Medulla oblongata (tissue), 1 donor: Measurements from ENCODE around the gene CABYR.

ENCODE experiments used
- DNase-seq: peaks from one replicate; pipeline ENCODE4 v3.0.0-alpha.2; 2015; ENCODE audit errors: extremely low spot score

CABYR gene, protein sequence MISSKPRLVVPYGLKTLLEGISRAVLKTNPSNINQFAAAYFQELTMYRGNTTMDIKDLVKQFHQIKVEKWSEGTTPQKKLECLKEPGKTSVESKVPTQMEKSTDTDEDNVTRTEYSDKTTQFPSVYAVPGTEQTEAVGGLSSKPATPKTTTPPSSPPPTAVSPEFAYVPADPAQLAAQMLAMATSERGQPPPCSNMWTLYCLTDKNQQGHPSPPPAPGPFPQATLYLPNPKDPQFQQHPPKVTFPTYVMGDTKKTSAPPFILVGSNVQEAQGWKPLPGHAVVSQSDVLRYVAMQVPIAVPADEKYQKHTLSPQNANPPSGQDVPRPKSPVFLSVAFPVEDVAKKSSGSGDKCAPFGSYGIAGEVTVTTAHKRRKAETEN

DNA sequence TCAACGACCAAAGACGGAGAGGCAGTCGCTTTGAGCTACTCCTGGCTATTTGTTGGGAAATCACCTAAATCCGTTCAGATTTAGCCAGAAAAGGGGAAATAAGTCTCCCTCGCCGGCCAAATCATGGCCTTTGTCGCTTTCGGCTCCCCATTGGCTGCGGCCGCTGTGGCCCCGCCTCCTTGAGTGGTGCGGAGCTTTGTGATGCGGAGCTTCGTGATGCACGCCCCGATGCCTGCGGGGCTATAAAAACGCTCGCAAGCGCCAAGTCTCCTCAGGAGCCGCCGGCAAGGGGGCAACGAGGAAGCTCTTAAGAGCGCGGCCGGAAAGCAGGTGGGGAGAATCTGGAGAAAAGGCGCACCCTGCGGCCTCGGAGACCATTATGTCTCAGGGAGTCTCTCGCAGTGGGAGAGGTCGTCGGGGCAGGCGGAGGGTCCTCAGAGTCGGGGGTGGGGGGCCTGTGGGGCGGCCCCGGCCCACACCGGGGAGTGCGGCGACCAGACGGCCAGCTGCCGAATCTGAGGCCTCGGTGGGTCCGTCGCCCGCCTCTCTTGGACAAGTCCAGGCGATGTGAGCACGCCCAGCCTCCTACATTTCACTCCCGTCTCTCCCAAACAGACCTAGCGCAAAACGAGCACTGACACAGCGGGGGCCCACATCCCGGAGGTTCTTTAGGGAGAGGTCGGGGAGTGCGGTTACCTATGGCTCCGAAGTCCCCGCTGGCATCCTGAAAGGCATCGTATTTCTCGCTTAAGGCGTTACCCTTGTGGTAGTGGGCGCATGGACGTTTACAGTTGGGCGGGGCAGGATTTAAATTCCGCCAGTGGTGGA, at the start of gene CABYR:
CABYR (plus strand) TSS at position 274 of the 828 bp plus-strand sequence. CDS start 4,053 bp downstream, outside the sequence.
- DNase-seq: peak; percentile 92

DNA sequence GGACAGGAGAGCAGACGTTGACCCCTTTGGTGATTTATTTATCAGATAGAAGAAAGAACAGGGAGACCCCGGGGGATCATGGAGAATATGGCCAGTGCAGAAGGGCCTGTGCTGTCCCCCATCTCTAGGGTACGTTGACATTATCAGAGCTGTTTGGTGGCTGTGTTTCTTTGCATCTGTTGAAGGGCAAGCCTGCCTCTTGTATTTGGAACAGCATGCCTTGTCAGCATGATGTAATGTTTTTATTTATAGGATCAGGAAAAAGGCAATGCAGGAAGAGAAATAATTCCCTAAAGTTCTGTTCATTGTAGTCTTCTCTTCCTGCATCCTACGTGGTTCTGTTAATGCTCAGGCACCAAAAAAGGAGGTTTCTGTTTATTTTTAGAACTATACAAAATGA, 49.8 kb upstream of the CABYR start:
- DNase-seq: no peak

DNA sequence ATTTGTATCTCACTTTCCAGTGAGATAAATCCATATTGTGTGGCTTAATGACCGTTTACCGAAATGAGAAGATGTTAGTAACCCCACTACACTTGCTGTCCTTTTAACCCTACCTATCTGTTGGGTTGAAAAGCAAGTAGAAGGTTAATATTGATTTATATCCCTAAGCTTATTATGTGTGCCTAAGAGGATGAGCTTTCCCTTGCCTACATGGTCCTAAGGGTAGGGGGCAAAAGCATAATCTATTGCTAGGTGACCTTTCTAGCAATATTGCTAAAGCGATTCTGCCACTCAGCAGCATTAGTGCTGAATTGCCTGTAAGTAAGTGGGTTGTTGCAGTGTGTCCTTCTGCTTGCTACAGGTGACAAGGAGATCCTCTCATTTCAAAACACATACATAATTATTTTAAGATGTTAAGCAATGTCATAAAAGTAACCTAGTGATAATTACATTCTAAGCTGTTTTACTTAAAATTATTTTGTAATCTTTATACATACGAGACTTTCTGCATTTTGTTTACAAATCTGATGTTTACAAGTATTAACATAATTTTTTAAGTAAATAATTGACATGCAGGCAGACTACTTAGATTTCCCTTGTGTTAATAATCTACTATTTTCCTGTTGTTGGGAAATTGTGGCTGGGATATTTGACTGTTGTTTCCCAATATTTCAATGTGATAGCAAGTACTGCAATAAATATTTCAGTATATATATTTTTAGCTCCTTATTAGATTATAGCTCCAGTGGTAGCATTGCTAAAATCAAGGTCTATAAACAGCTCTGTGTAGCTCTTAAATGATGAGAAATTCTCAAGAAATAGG, 49.1 kb upstream of the CABYR start:
- DNase-seq: no peak

DNA sequence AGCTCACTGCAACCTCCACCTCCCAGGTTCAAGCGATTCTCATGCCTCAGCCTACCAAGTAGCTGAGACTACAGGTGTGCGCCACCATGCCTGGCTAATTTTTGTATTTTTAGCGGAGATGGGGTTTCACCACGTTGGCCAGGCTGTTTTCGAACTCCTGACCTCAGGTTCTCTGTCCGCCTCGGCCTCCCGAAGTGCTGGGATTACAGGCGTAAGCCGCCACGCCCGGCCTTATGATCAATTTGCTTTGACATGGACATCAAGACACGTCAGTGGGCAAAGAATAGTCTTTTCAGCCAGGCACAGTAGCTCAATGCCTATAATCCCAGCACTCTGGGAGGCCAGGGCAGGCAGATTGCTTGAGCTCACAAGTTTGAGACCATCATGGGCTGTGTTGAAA, 48.0 kb upstream of the CABYR start:
- DNase-seq: no peak

DNA sequence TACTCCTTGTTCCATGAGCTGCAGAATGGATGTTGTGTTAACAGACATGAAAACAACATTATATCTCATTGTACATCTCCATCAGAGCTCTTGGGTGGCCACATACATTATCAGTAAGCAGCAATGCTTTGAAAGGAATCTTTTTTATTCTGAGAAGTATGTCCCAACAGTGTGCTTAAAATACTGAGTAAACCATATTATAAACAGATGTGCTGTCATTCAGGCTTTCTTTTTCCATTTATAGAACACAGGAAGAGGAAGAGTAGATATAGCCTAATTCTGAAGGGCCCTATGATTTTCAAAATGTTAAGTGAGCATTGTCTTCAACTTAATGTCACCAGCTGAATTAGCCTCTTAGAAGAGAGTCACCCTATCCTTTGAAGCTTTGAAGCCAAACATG, 44.3 kb upstream of the CABYR start:
- DNase-seq: no peak

DNA sequence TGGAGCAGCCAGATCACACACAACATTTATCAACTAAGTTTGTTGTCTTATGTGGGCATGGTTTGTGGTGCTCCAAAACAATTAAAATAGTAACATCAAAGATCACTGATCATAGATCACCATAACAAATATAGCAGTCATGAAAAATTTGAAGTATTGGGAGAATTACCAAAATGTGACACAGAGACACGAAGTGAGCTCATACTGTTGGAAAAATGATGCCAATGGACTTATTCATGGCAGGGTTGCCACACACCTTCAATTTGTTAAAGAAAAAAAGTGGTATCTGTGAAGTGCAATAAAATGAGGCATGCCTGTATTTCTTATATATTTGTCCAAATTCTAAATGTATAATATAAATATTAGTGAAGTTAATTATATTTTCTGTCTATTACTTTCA, 42.9 kb upstream of the CABYR start:
- no peak for DNase-seq

DNA sequence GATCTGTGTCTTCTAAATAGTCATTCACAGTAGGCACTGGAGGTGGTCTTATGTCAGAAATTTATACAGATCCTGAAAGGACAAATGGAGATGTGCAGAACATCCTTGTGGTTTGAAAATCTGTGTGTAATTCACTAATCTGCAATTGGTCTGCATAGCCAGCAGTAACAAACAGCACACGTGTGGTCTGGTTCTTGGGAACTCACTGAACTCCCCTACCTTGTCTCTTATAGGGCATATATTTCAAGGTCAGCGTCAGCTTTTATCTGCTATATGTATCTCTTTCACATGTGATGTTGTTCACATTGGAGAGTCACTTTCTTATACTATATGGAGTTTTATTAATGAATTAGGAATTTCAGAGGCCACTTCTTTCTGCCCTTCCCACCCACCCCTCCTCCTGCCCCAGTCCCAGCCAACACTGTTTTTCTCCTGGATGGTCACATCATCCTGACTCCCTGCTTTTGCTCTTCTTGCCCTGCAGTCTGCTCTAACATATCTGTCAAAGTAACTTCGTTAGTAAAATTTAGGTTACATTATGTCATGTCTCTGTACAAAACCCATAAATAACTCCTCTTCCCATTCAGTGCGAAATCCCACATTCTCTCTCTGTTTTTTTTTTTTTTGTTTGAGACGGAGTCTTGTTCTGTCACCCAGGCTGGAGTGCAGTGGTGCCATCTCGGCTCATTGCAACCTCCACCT, 35.4 kb upstream of the CABYR start:
- no peak for DNase-seq

DNA sequence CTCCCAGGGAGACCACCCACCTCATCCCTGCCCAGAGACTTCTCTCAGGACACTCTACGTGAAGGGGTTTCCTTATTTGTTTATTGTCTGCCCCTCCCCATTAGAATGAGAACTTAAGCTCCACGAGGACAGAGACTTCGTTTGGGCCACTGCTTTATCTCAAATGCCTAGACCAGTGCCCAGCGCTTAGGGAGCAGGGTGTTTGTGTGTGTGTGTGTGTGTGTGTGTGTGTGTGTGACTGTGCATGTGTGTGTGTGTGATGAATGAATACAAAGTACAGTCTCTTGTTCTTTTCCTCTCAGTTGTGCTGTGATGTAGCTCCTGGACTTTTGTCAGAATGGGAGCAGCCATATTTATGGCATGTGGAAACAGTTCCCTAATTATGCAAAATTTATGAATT, 34.4 kb upstream of the CABYR start:
- no peak for DNase-seq

DNA sequence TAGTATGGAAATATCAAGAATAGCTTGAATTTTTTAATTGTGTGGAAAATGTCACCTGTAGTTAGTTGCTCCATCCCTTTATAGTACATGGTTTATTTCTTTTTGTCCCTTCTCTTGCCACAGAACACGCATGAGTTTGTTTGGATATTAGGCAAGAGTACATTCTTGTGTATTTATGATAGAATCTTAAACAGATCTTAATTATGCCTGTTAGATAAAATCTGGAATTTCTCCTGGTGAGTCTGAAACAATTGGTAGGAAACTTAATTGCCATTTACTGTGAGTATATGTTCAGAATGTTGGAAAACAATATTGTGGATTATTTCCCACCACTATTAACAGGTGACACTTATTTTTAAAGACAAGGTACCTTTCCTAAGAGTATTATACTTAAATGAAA, 30.2 kb upstream of the CABYR start:
- DNase-seq: no peak

DNA sequence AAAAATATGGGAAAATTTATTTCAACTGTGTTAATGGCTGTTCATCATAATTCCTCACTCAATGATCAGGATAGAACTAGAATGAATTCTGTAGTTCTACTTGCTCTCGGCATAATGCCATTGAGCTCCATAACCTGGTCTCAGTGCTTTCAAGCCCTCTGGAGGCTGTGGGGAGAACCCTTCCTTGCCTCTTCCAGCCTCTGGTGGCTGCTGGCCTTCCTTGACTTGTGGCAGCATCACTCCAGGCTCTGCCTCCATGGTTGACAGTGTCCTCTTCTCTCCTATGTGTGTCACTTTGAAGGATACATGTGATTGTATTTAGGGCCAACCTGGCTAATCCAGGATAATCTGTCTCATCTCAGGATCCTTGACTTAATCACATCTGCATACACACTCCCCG, 26.9 kb upstream of the CABYR start:
- DNase-seq: no peak

DNA sequence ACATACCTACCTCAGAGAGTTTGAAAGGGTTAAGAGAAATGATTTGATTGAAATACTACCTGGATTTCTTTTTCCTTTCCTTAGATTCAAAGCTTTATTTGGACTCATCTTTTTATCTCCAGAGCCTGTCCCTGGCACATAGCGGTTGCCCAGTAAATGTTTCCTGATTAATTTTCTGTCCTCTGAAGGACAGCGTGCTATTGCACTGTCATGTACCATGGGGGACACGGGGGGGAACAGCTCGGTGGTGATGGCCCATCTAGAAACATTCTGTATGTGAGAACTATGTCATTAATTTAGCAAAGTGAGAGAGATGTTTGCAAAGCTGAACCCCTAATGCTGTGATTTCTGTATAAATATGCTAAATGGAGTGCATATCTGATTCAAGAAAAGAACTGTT, 26.4 kb upstream of the CABYR start:
- no peak for DNase-seq

DNA sequence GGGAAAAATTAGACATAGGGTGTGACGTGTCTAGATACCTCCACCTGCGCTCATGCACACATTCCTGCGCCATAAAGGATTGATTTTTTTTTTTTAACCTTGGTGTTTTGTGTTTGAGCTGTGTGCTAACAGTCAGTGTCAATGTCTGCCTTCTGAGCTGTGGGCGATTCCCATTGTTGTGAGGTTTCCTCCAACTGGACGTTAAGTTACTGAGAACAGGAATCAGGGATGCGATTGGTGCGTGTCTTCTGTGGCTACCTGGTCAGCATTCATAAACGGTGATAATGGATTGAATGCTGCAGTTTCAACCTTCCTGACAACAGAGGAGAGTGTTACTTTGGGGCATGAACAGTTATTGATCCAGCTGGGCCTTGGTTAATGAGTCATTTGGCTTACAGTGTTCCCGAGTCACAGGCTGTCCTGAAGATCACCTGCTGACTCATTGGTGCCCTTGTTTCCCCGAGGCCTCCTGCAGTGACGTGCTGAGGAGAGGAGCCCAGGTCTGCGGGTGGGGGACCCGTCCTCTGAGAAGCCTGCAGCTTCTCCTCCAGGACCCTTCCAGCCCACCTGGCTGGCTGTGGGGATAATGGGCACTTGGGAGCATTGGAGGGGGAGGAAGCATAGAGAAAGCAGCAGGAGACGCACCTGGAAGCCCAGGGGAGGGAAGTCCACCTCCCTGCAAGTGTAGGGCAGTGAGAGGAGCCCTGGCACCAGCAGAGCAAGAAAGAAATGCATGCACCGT, 25.8 kb upstream of the CABYR start:
- no peak for DNase-seq

DNA sequence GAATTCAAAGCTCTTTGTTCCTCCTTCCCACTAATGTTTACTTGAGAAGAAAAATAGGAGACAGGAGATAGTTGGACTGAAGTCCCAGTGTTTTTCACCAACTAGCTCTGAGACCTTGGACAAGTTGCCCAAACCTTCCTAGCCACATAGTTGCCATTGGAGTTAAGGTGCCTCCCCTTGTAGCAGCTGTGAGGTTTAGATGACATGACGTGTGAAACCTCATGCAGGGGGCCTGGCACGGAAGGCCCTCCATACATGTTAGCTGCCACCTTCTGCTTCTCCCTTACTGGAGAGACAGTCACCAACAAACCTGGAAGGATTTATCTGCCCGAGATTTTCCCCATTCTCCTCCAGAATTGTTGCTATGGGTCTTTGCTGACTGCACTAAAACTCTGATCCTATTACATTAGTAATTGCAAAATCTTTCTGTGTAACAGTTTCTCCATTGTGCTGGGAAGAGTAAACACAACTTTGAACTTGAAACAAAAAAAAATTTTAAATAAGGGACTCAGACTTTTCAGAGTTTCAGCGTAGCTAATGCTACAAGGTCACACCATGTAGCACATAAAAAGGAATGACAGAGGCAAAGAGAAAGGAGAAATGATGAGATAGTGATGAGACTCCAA, 23.8 kb upstream of the CABYR start:
- DNase-seq: no peak

DNA sequence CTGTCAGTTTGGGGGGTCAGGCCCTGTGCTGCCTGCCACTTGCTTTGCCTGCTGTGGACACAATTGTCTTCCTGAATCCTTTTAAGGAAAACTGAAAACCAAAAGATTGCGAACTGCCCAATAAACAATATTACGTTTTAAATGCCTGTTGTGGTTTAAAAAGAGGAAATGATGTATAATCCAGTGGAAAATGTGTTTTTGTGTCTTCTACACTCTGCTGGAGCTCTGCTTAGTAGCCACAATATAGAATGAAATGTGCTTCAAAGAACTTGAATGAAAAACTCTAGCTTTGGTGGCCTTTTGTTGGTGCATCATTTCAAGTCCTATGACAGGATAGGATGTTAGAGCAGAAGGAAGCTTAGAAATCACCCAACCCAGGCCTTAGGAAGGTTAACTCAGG, 23.2 kb upstream of the CABYR start:
- DNase-seq: no peak

DNA sequence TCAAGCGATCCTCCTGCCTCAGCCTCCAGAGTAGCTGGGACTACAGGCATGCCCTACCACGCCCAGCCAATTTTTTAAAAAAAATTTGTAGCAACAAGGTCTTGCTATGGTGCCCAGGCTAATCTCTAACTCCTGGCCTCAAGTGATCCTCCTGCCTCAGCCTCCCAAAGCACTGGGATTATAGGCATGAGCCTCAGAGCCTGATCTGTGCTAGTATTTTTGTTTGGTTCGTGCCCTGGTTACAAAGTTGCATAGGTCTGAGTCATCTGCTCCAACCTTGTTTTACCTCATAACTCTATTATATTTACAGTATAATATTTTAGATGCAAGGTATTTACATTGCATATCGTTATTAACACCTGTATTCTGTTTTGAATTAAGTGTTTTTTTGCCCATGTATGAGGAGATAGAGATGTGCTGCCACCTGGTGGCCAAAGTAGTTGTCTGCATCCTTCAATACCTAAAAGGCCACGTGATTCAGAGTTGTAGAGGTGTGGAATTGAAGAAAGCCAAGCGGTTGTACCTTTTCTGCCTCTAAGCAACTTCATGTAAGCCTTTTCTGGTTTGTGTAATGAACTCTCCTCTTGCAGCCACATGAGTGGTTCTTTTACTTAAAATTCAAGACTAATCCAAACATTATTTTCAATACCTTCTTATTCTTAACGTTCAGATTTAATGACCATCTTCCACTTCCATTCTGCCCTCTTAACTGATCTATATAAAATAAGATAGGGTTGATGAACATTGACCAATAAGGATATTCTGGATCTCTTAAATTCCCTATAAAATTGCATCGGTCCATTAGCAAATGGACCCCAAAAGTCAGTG, 19.9 kb upstream of the CABYR start:
- peak; percentile 87 for DNase-seq

DNA sequence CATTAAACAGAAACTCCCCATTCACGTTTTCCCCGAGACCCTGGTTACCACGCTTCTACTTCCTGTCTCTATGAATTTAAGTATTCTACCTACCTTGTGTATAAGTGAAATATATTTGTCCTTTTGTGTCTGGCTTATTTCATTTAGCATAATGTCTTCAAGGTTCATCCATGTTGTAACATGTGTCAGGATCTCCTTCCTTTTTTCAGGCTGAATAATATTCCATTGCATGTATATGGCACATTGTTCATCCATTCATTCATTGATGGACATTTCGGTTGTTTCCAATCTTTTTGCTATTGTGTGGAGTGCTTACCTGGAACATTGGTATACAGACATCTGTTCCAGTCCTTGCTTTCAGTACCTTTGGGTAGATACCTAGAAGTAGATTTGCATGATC, 18.2 kb upstream of the CABYR start:
- no peak for DNase-seq

DNA sequence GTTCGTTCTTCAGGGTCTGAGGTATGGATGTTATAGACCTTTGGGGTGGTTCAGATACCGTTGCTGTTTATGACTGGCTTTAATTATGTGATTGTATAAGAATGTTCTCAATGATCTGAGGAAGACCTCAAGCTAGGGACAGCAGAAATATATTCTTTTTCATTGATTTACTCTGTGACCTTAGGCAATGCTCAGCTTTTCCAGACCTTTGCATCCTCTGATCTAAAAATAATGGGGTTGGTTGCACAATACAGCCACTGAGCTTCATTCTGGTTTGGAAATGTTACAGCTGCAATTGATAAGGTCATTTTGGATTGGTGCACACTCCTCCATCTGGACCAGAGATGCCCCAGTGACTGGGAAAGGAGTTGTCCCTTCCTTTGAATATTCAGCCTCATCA, 17.2 kb upstream of the CABYR start:
- DNase-seq: no peak

DNA sequence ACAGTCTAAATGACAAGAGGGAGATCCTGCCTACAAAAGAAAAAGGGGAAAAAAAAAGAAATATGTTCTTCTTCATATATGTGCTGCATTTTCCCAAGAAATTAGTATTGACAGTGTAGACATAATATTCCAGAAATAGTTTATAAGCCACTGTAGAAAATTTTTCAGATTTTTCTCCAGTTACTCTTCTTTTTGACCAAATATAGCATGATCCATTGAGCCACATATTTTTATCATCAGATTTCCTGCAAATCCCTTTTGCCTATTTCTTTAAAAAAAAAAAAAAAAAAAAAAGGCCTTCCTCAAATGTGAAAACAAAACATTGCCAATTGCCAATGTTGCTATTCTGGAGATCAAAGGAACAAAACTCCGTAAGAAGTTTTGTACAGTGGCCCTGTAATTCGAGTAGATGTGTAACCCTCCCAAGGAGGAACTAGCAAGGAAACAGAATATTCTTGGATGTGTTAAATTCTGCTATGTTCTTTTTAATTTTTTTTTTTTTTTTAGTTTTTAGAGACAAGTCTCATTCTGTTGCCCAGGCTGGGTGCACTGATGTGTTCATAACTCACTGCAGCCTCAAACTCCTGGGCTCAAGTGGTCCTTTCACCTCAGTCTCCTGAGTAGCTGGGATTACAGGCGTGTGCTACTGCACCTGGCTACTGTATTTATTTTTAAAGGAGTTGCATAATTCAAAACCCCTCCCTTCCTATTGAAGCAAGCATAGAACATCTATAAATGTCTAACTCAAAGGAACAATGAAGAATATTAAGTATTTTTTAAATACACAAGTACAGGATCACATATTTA, 12.5 kb upstream of the CABYR start:
- DNase-seq: no peak

DNA sequence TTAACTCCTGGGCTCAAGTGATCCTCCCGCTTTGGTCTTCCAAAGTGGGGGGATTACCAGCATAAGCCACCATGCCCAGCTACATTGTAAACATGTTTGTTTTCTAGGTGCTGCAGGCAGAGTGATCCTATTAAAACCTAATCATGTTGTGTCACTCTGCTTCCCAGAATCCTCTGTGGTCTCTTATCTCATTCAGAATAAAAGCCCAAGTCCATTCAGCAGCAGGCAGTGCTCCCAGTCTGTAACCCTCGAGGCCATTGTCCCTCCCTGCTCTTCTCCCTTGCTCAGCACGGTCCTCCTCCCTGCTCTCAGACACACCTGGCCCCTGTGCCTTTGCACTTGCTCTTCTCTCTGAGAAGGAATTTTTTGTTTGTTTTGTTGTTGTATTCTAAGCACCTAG, 11.1 kb upstream of the CABYR start:
- DNase-seq: no peak
